Epithelial cell of proximal tubule (primary cell): ENCODE results near the gene SPRED1. TPM values are rescaled to one million over a fixed set of nuclear protein-coding genes. Genes with fewer than 3 reads are reported as not detected.

Source experiments
- DNase-seq: peaks from one replicate; pipeline ENCODE4 v3.0.0-alpha.2; 2011; ENCODE audit warnings: low read depth
- H3K4me3 ChIP-seq: 2 replicates; pipeline ENCODE4 v1.5.1; 2011; ENCODE audit warnings: low read depth, mild to moderate bottlenecking, low read length
- CTCF ChIP-seq: conservative IDR thresholded peaks from 2 replicates; pipeline ENCODE4 v1.5.1; 2012; ENCODE audit warnings: low read depth, mild to moderate bottlenecking, low read length
- total RNA-seq: library from RNA; depleted of rRNA; stranded (reverse); fragments of >200 nt; gene quantifications from 2 replicates; pipeline ENCODE4 v1.2.3, GENCODE V29; 2015

SPRED1 gene
- total RNA-seq, 1 donor from 2014 or later = 12.3 TPM

DNA sequence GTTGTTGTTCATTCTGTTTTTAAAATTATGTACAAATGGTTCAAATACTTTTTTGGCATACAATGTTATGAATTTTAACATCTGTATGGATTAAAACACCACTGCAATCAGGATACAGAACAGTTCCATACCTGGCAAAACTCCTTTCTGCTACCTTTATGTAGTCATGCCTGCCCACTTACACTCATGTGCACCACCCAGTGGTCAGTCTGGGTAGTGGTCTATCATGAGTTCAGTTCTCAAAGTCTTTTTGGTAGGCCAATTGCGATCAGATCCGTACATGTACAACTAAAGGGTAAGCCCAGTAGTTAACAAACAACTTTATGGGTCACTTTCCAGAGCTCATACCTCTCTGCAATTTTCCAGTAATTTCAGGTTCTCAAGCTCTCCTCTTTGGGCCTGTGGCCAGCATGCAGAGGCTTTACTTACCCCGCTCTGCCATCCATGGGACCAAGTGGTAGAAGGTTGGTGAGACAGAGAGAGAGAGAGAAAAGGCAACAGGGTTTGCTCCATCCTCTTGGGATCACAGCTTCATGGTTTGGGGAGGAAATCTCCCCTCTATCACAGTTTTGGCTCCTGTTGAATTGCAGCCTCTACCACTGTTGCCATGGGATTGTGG, 137.4 kb downstream of the SPRED1 start:
- no peak overlapping the region for H3K4me3 ChIP-seq
- no peak for DNase-seq
- TF ChIP-seq CTCF = peak; percentile 89

GRCh38 chr15:38391191-38391590, 138.6 kb downstream of the SPRED1 start:
- no peak overlapping the region for H3K4me3 ChIP-seq
- TF ChIP-seq CTCF = no peak
- peak; percentile 33 for DNase-seq

DNA sequence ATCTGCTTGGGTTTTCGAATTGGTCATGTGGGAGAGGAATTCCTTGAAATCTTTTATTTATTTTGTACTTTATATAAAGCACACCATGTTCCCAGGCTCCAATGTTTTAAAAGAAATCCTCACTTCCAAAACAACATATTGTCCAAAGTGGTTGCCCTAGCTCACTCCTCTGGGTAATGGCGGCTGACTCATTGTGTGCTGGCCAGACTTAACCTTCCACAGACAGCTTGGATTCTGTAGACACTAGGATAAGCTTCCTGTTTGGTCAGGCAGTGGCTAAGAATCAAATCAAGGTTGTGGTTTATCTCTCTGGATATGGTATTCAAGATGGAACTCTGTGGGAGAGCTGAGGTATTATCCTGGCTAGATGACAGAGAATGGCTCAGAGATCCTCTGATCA, 145.5 kb downstream of the SPRED1 start:
- TF ChIP-seq CTCF = no peak
- no peak overlapping the region for H3K4me3 ChIP-seq
- DNase-seq = peak; percentile 89

DNA sequence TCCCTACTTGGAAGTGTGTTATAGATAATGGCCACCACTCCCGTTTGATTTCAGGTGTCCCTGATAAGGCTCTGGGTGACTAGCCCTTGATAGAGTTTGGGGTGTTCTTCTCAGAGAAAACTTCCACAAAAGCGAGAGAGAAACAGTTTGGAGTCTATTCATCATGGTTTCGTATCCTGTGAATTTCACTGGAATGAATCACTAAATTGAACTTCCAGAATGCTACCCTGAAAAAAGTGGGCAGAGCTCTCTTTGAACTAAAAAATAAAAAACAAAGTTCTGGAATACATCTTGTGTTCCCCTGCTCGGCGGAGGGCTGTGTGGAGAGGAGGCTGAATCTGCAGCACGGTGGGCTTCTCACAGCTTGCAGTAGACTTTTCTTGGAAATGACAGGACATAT, 148.5 kb downstream of the SPRED1 start:
- no peak for TF ChIP-seq CTCF
- DNase-seq = no peak
- no peak overlapping the region for H3K4me3 ChIP-seq

GRCh38 chr15:38401701-38402100, 149.1 kb downstream of the SPRED1 start:
- TF ChIP-seq CTCF = no peak
- no peak for DNase-seq
- H3K4me3 ChIP-seq = no peak overlapping the region

DNA sequence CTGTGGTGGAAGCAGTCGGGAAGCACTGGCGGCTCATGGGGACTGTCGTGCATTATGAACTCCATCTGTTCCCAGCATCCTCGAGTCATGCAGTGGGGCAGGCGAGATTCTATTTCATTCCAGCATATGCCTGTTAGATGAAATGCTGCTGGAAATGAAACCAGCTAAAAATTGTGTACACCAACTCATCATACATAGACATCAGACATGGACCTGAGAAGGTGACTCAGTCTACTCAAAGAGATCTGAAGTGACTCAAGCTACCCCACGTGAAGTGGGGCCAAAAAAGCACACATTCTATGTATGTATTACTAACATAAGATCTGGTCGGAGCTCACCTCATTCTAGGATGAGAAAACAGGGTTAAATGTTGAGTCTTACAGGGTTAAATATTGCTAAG, 153.8 kb downstream of the SPRED1 start:
- H3K4me3 ChIP-seq = no peak overlapping the region
- TF ChIP-seq CTCF = no peak
- DNase-seq = no peak

Other genes starting within 250 kb of the SPRED1 start
- 7.3 and 7.8 TPM in 2 replicates for gene FAM98B, start 201.3 kb downstream of the SPRED1 start, total RNA-seq